Activated CD8-positive, alpha-beta T cell treated with anti-CD3 and anti-CD28 coated beads for 36 hours (primary cell): ENCODE data around the gene ABCA5. TPM values are rescaled to one million over a fixed set of nuclear protein-coding genes. Genes with fewer than 3 reads are reported as not detected.

ENCODE experiments used
- ATAC-seq: fragments of 200-7000 bp; cut with Tn5 transposase; one replicate; pipeline ENCODE4 v1.10.0; 2021; ENCODE audit warnings: mild to moderate bottlenecking, moderate library complexity
- CTCF ChIA-PET: fragments of 350-600 bp; sonication (Branson Sonifier 250); formaldehyde crosslinking; loops from one replicate; lab custom pipeline; 2021; ENCODE audit warnings: antibody characterized with exemption; lab: Charles Lee
- POLR2A ChIA-PET: fragments of 350-600 bp; sonication (Branson Sonifier 250); formaldehyde crosslinking; loops from one replicate; lab custom pipeline; 2021; ENCODE audit warnings: antibody characterized with exemption; lab: Charles Lee
- DNase-seq: peaks from one replicate; pipeline ENCODE4 v3.0.0-alpha.2; 2020
- H3K27ac Mint-ChIP-seq: one replicate; pipeline ENCODE4 v1.8.0; 2021; ENCODE audit warnings: mild to moderate bottlenecking, mixed read lengths
- H3K27me3 Mint-ChIP-seq: one replicate; pipeline ENCODE4 v1.8.0; 2021; ENCODE audit warnings: mixed read lengths
- H3K36me3 Mint-ChIP-seq: one replicate; pipeline ENCODE4 v1.8.0; 2021; ENCODE audit warnings: low read depth, mixed read lengths
- H3K4me1 Mint-ChIP-seq: one replicate; pipeline ENCODE4 v1.8.0; 2021; ENCODE audit warnings: low read depth, mixed read lengths
- H3K4me3 Mint-ChIP-seq: one replicate; pipeline ENCODE4 v1.8.0; 2021; ENCODE audit warnings: mild to moderate bottlenecking, moderate library complexity, mixed read lengths
- H3K9me3 Mint-ChIP-seq: one replicate; pipeline ENCODE4 v1.8.0; 2021; ENCODE audit warnings: mixed read lengths
- CTCF ChIP-seq: fragments of 200-600 bp; IDR thresholded peaks from one replicate; pipeline ENCODE4 v1.8.0; 2022; ENCODE audit warnings: antibody characterized with exemption, mild to moderate bottlenecking
- intact Hi-C: fragments of 100-400 bp; cut with micrococcal nuclease; formaldehyde crosslinking; loops from one replicate; pipeline ENCODE4 v1.10.0; 2022
- total RNA-seq, 2 experiments: library from RNA; stranded (reverse); gene quantifications; one replicate each; pipeline ENCODE4 v1.2.3, GENCODE V29; 2021

The ABCA5 gene
- total RNA-seq, 2 experiments from 2014 or later, result 12.4 to 13.2 TPM

GRCh38 chr17:69320210-69320907, 6.6 kb downstream of the ABCA5 start:
- ChIA-PET CTCF (interaction anchor here (1.2 kb wide), 1 partner anchor 74 kb away, joined by 3 read pairs; no protein-coding TSS in a partner anchor), POLR2A (no interaction called here)
- intact Hi-C loops, result no loop called here
- peaks cover 26% of the 10 kb centered on the region for H3K4me1 Mint-ChIP-seq
- no peaks in the 10 kb centered on the region for H3K9me3 Mint-ChIP-seq
- H3K4me3 Mint-ChIP-seq, result no peak overlapping the region
- ATAC-seq (no peak), DNase-seq (no peak)
- H3K27ac Mint-ChIP-seq, result no peak overlapping the region
- no peak for TF ChIP-seq CTCF
- peaks cover 11% of the 10 kb centered on the region for H3K36me3 Mint-ChIP-seq
- no peaks in the 10 kb centered on the region for H3K27me3 Mint-ChIP-seq

- Mint-ChIP-seq H3K27ac (no peak overlapping the region), H3K9me3 (no peaks in the 10 kb centered on the region), H3K4me1 (peaks cover 12% of the 10 kb centered on the region), H3K36me3 (peaks cover 15% of the 10 kb centered on the region), H3K27me3 (no peaks in the 10 kb centered on the region), H3K4me3 (no peak overlapping the region)
- CTCF ChIA-PET, result no interaction called here
- no peak for TF ChIP-seq CTCF
- POLR2A ChIA-PET, result no interaction called here
- DNase-seq (no peak), ATAC-seq (no peak)
- intact Hi-C loops, result no loop called here
These were observed 9.3 kb downstream of the ABCA5 start for GRCh38 chr17:69317625-69318024.

- TF ChIP-seq CTCF, result no peak
- H3K4me3 Mint-ChIP-seq, result no peak overlapping the region
- H3K27ac Mint-ChIP-seq, result no peak overlapping the region
- intact Hi-C loops, result no loop called here
- H3K9me3 Mint-ChIP-seq, result no peaks in the 10 kb centered on the region
- ChIA-PET CTCF (interaction anchor here (0.6 to 1.7 kb wide), 4 partner anchors 8 to 81 kb away, joined by 3 to 6 read pairs (median 3); no protein-coding TSS in a partner anchor), POLR2A (interaction anchor here (1.8 kb wide), 1 partner anchor 12 kb away, joined by 5 read pairs; the partner anchor contains the start of gene ABCA5)
- DNase-seq (no peak), ATAC-seq (no peak)
- H3K27me3 Mint-ChIP-seq, result no peaks in the 10 kb centered on the region
- H3K4me1 Mint-ChIP-seq, result peaks cover 9% of the 10 kb centered on the region
- peaks cover 10% of the 10 kb centered on the region for H3K36me3 Mint-ChIP-seq
These were observed 12.5 kb downstream of the ABCA5 start for GRCh38 chr17:69314246-69315065.

- no peak overlapping the region for H3K4me3 Mint-ChIP-seq
- no peaks in the 10 kb centered on the region for H3K27me3 Mint-ChIP-seq
- H3K27ac Mint-ChIP-seq, result no peak overlapping the region
- no peaks in the 10 kb centered on the region for H3K4me1 Mint-ChIP-seq
- ChIA-PET CTCF (no interaction called here), POLR2A (no interaction called here)
- no peaks in the 10 kb centered on the region for H3K9me3 Mint-ChIP-seq
- intact Hi-C loops, result no loop called here
- H3K36me3 Mint-ChIP-seq, result peaks cover 3% of the 10 kb centered on the region
- DNase-seq (no peak), ATAC-seq (no peak)
- no peak for TF ChIP-seq CTCF
These were observed 21.8 kb downstream of the ABCA5 start for GRCh38 chr17:69305177-69305576.

- intact Hi-C loops, result no loop called here
- DNase-seq (no peak), ATAC-seq (no peak)
- no peak for TF ChIP-seq CTCF
- ChIA-PET POLR2A (no interaction called here), CTCF (no interaction called here)
- peaks cover 18% of the 10 kb centered on the region for H3K36me3 Mint-ChIP-seq
- H3K4me1 Mint-ChIP-seq, result peaks cover 2% of the 10 kb centered on the region
- no peak overlapping the region for H3K27ac Mint-ChIP-seq
- H3K9me3 Mint-ChIP-seq, result no peaks in the 10 kb centered on the region
- H3K27me3 Mint-ChIP-seq, result no peaks in the 10 kb centered on the region
- H3K4me3 Mint-ChIP-seq, result no peak overlapping the region
These were observed 24.3 kb downstream of the ABCA5 start for GRCh38 chr17:69302682-69303081.
